AG04449 (cell line): Measurements from ENCODE around the gene DYNLRB1.

Experiments used
- CTCF ChIA-PET: fragments of 350-600 bp; formaldehyde crosslinking; extraction: SDS; loops from one replicate; lab custom pipeline; 2021; ENCODE audit warnings: antibody characterized with exemption; lab: Yijun Ruan, JAX
- POLR2A ChIA-PET: fragments of 400-600, 350-600 bp; formaldehyde crosslinking; extraction: SDS; loops from one replicate; lab custom pipeline; 2020; ENCODE audit warnings: antibody characterized with exemption, inconsistent platforms; lab: Yijun Ruan, JAX
- DNase-seq: peaks from one replicate; pipeline ENCODE4 v3.0.0-alpha.2; 2010; ENCODE audit warnings: low read depth, low spot score
- H3K4me3 ChIP-seq: 2 replicates; pipeline ENCODE4 v1.5.1; 2011; ENCODE audit warnings: low read depth, mild to moderate bottlenecking, control low read depth, low read length
- CTCF ChIP-seq: IDR thresholded peaks from one replicate; pipeline ENCODE4 v1.5.1; 2011; ENCODE audit warnings: mild to moderate bottlenecking, moderate library complexity, low read length, control low read depth, inconsistent platforms; ENCODE audit not compliant: insufficient read depth; ENCODE audit errors: missing control alignments

Gene DYNLRB1

GRCh38 chr20:34553366-34553867 lies 37.2 kb downstream of the DYNLRB1 start:
- H3K4me3 ChIP-seq = no peak overlapping the region
- TF ChIP-seq CTCF = no peak
- no peak for DNase-seq
- ChIA-PET CTCF (interaction anchor here (1.0 kb wide), 3 partner anchors 9 to 216 kb away, joined by 3 to 4 read pairs (median 3); no protein-coding TSS in a partner anchor), POLR2A (interaction anchor here (0.6 kb wide), 1 partner anchor 10 kb away, joined by 3 read pairs; no protein-coding TSS in a partner anchor)

GRCh38 chr20:34557936-34558319 lies 41.7 kb downstream of the DYNLRB1 start:
- ChIA-PET POLR2A (no interaction called here), CTCF (interaction anchor here (0.7 to 3.9 kb wide), 4 partner anchors 17 to 245 kb away, joined by 3 to 25 read pairs (median 8); no protein-coding TSS in a partner anchor)
- no peak for TF ChIP-seq CTCF
- DNase-seq = no peak
- peak overlapping the region; percentile 71 for H3K4me3 ChIP-seq

- H3K4me3 ChIP-seq = peak within 1 kb of the TSS; percentile 71
- ChIA-PET POLR2A (interaction anchor here (1.1 to 1.2 kb wide), 2 partner anchors 13 to 145 kb away, joined by 3 to 5 read pairs; partner anchors contain the start of gene TP53INP2), CTCF (interaction anchor here (0.7 to 3.9 kb wide), 6 partner anchors 18 to 246 kb away, joined by 3 to 25 read pairs (median 6); no protein-coding TSS in a partner anchor)
- peak; percentile 69 for DNase-seq
- no peak for TF ChIP-seq CTCF
Measured at GRCh38 chr20:34558320-34559218, 42.3 kb downstream of the DYNLRB1 start, which contains the start of gene MAP1LC3A. TSS of gene MAP1LC3A (plus strand) at chr20:34558718. CDS start at chr20:34558869, 151 bp downstream.

DNA sequence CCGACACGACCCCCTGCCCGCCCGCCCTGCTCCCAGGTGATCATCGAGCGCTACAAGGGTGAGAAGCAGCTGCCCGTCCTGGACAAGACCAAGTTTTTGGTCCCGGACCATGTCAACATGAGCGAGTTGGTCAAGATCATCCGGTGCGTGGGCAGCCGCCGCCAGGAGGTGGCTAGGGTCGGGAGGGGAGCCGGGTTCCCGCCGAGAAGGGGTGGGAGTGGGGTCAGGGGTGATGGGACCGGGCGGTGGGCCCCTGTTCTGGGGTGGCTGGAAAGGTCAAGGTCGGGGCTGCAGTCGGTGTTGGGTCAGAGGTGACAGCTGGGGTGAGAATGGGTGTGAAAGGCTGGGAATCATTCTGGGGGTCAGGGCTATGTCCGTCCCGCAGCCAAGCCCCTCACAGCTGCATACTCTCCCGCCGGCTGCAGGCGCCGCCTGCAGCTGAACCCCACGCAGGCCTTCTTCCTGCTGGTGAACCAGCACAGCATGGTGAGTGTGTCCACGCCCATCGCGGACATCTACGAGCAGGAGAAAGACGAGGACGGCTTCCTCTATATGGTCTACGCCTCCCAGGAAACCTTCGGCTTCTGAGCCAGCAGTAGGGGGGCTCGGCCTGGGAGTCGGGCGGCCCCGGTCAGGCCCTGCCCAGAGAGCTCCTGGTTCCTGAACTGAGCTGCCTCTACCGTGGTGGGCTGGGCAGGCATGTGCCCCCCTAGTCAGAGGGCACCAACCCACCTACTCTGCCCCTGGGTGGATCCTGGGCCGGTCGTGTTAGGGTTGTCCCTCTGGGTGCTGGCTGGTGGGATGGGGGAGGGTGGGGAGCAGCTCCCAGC lies 43.3 kb downstream of the DYNLRB1 start:
- no peak for TF ChIP-seq CTCF
- H3K4me3 ChIP-seq = peak overlapping the region; percentile 71
- DNase-seq = no peak
- ChIA-PET POLR2A (interaction anchor here (1.1 to 1.2 kb wide), 2 partner anchors 12 to 144 kb away, joined by 3 to 5 read pairs; partner anchors contain the start of gene TP53INP2), CTCF (interaction anchor here (1.3 to 4.2 kb wide), 5 partner anchors 21 to 247 kb away, joined by 5 to 25 read pairs (median 14); no protein-coding TSS in a partner anchor)

- no peak overlapping the region for H3K4me3 ChIP-seq
- no peak for TF ChIP-seq CTCF
- no peak for DNase-seq
- ChIA-PET POLR2A (no interaction called here), CTCF (interaction anchor here (3.4 to 4.2 kb wide), 3 partner anchors 22 to 248 kb away, joined by 14 to 25 read pairs (median 16); no protein-coding TSS in a partner anchor)
Measured at GRCh38 chr20:34560141-34560523, 43.9 kb downstream of the DYNLRB1 start.
